Tibial nerve (tissue), 4 donors: ENCODE results near the gene EID3. TPM values are rescaled to one million over a fixed set of nuclear protein-coding genes. Genes with fewer than 3 reads are reported as not detected.

Source experiments
- DNase-seq, 2 donors: peaks; one replicate each; pipeline ENCODE4 v3.0.0-alpha.2; 2019; ENCODE audit warnings: low spot score in 2 of 2
- H3K27ac ChIP-seq, 4 donors: fragments of 200-600 bp; sonication (generic) in 3 of 4; one replicate each; pipeline ENCODE4 v1.5.1; 2017 to 2019; ENCODE audit warnings: mild to moderate bottlenecking in 1 of 4
- H3K27me3 ChIP-seq, 2 donors: fragments of 200-600 bp; sonication (generic) in 1 of 2; one replicate each; pipeline versions ENCODE4 v1.5.1 to v1.6.0; 2017 to 2019
- H3K36me3 ChIP-seq, 3 donors: fragments of 200-600 bp; sonication (generic); one replicate each; pipeline ENCODE4 v1.5.1; 2018 to 2019
- H3K4me1 ChIP-seq, 4 donors: fragments of 200-600 bp; sonication (generic) in 3 of 4; one replicate each; pipeline ENCODE4 v1.5.1; 2017 to 2019
- H3K4me3 ChIP-seq, 4 donors: fragments of 200-600 bp; sonication (generic) in 3 of 4; one replicate each; pipeline ENCODE4 v1.5.1; 2017 to 2019; ENCODE audit warnings: mild to moderate bottlenecking in 1 of 4, moderate library complexity in 1 of 4
- H3K9me3 ChIP-seq, 4 donors: fragments of 200-600 bp; sonication (generic) in 3 of 4; one replicate each; pipeline ENCODE4 v1.5.1; 2017 to 2019
- EP300 ChIP-seq, 2 donors: sonication (generic); formaldehyde crosslinking; IDR thresholded peaks; one replicate each; pipeline ENCODE4 v1.6.1; 2017; ENCODE audit warnings: antibody characterized with exemption in 2 of 2, mild to moderate bottlenecking in 1 of 2
- POLR2A ChIP-seq, 2 donors: fragments of 450-650 bp; IDR thresholded peaks; one replicate each; pipeline ENCODE4 v1.6.1; 2017; ENCODE audit warnings: antibody characterized with exemption in 2 of 2, mild to moderate bottlenecking in 2 of 2, moderate library complexity in 2 of 2
- WGBS, 2 donors: methylation state at CpG; one replicate each; pipeline ENCODE4 v1.1.5; 2018; 5-methylcytosine and 5-hydroxymethylcytosine counted together
- total RNA-seq, 4 donors: library from RNA; depleted of rRNA; stranded (reverse); fragments of >200 nt; gene quantifications; one replicate each; pipeline ENCODE4 v1.1.0, GENCODE V29; 2016
- TF ChIP-seq, protein P1 (sequence below), 5 experiments: fragments of 200-600 bp in 3 of 5; fragments of 450-650 bp in 2 of 5; sonication (generic) in 3 of 5; IDR thresholded peaks; one replicate each; pipeline ENCODE4 v1.5.1; 2016 to 2019; ENCODE audit warnings: antibody characterized with exemption in 5 of 5, mild to moderate bottlenecking in 3 of 5, moderate library complexity in 2 of 5

EID3 gene
- total RNA-seq, 4 donors from 2014 or later = 9.6 to 13.2 (median 10.0) TPM

DNA sequence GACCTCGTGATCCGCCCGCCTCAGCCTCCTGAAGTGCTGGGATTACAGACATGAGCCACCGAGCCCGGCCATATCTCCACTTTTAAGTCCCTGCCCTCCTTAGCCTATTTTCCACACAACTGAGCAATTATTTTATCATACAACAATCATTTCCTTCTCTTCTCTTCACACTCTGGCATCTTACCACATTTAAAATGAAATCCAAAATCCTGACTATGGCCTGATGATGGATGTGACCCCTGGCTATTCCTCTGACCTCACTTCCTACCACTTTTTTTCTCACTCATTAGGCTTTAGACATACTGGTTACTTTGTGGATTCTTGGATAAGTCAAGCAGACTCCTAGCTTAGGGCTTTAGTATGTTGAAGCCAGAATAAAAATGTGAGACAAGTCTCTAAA is 21.9 kb upstream of the EID3 start:
- no peak overlapping the region for H3K27ac ChIP-seq

DNA sequence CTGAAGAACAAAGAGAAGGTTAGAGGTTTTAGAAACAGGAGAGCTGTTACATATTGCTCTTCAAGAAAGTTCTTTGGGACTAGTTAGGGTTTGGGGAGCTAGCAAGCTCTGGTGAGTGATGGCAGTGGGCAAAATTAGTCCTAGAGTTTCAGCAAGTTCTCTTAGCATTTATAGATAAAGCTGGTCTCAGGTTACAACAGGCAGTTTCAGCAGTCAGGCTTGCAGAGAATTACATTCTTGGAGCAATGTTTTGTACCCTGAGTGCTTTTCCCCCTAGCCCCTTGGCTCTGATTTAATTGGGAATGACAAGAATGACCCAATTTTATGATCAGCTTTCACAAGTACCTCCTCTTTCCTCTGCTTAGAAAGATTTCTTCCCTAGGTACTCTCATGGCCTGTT is 21.4 kb upstream of the EID3 start:
- Histone ChIP-seq H3K4me1 (peaks cover 0 to 13% (median 11%) of the 10 kb centered on the region in 4 donors), H3K27me3 (no peaks in the 10 kb centered on the region), H3K4me3 (no peak overlapping the region), H3K36me3 (no peaks in the 10 kb centered on the region), H3K9me3 (no peaks in the 10 kb centered on the region), H3K27ac (no peak overlapping the region)
- TF ChIP-seq POLR2A (IDR thresholded peaks at IDR 0.05) (no peak), EP300 (IDR thresholded peaks at IDR 0.05) (no peak)
- TF ChIP-seq, protein P1, sequence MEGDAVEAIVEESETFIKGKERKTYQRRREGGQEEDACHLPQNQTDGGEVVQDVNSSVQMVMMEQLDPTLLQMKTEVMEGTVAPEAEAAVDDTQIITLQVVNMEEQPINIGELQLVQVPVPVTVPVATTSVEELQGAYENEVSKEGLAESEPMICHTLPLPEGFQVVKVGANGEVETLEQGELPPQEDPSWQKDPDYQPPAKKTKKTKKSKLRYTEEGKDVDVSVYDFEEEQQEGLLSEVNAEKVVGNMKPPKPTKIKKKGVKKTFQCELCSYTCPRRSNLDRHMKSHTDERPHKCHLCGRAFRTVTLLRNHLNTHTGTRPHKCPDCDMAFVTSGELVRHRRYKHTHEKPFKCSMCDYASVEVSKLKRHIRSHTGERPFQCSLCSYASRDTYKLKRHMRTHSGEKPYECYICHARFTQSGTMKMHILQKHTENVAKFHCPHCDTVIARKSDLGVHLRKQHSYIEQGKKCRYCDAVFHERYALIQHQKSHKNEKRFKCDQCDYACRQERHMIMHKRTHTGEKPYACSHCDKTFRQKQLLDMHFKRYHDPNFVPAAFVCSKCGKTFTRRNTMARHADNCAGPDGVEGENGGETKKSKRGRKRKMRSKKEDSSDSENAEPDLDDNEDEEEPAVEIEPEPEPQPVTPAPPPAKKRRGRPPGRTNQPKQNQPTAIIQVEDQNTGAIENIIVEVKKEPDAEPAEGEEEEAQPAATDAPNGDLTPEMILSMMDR (IDR thresholded peaks at IDR 0.05) = no peak
- no peak for DNase-seq

More for the DNA sequence above, 21.9 kb upstream of the EID3 start:
- TF ChIP-seq, protein P1 (IDR thresholded peaks at IDR 0.05) = no peak
- TF ChIP-seq POLR2A (IDR thresholded peaks at IDR 0.05) = no peak
- TF ChIP-seq EP300 (IDR thresholded peaks at IDR 0.05) = no peak
- Histone ChIP-seq H3K4me3 (no peak overlapping the region), H3K27me3 (no peaks in the 10 kb centered on the region), H3K9me3 (no peaks in the 10 kb centered on the region), H3K36me3 (no peaks in the 10 kb centered on the region), H3K4me1 (peaks cover 0 to 13% (median 11%) of the 10 kb centered on the region in 4 donors)
- DNase-seq = no peak
- WGBS, 2 donors = 88% methylated on average over 5 of the region's 5 CpGs

DNA sequence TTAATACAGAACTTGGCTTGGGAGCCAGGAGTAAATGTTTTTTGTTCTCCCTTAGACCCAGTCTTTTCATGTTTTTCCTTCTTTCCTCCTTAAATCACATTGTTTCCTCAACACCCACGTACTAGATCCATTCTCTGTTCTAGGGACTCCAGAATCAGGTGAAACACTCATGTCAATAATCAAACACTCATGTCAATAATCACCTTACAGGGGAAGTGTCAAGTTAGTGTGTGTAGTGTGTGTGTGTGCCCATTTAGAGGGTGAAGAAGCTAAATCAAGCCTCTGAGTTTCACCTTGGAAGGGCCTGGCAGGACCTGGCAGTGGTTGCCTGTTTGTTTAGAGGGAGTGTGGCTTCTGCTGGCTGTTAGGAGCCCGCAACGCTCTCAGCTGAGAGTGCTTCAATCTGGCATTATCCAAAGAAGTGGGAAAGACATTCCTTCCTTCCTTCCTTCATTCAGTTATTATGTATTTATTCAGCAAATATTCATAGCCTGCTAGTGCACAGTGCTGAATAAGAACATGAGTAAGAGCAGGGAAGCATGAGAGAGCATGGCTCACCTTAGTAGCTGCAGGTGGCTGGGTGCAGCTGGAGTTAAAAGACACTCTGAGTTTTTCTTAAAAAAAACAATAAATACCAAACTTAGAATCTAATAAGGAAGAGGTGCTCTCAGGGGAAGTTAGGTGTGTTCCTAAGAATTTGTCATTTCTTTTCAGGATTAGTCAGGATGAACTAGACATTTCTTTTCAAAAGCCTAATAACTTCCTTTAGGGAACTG is 17.6 kb upstream of the EID3 start:
- Histone ChIP-seq H3K36me3 (peaks cover 0 to 2% (median 0%) of the 10 kb centered on the region in 3 donors), H3K4me3 (peak overlapping the region in 3 of 4 donors; percentile 72 to 84 (median 74)), H3K27me3 (no peaks in the 10 kb centered on the region), H3K27ac (peak overlapping the region; percentile 49 to 93 (median 92)), H3K4me1 (peaks cover 0 to 26% (median 21%) of the 10 kb centered on the region in 4 donors), H3K9me3 (no peaks in the 10 kb centered on the region)
- WGBS, 2 donors = 66 to 74% methylated on average over 3 of the region's 3 CpGs
- no peak for DNase-seq
- TF ChIP-seq POLR2A (IDR thresholded peaks at IDR 0.05) = no peak
- TF ChIP-seq, protein P1 (IDR thresholded peaks at IDR 0.05) = no peak
- no peak for TF ChIP-seq EP300 (IDR thresholded peaks at IDR 0.05)

DNA sequence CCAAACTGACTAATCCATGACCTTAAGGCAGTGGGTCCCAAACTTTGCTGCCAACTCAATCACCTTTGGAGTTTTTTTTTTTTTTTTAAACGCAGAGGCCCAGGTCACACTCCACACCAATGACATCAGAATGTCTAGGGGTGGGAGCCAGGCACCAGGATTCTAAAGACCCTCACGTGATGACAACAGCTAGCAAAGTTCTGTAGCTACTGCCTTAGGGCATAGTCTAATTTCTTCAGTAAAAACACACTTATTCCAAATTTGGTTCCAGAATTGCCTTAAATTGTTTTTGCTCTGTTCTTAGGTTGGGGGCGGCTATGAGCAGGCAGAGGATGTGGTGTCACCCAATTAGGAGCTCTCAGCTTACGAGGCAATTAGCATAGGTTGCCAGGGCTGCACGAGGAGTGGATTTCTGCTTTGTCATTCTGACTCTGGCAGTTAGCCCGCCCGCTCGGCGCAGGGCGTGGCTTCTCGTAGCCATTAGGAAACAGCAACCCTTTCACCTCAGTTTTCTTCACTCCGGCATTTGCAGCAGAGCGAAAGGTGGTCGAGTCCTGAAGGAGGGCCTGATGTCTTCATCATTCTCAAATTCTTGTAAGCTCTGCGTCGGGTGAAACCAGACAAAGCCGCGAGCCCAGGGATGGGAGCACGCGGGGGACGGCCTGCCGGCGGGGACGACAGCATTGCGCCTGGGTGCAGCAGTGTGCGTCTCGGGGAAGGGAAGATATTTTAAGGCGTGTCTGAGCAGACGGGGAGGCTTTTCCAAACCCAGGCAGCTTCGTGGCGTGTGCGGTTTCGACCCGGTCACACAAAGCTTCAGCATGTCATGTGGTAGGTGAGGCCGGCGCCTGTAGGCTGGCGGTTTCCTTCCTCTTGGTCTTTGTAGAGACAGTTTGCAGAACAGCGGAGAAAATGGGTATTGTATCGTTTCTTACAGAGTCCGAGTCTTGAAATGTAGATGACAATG is 16.7 kb upstream of the EID3 start:
- peak overlapping the region; percentile 72 to 84 (median 76) for H3K4me3 ChIP-seq
- 0% methylated on average over 36 to 40 of the region's 40 CpGs for WGBS, 2 donors
- H3K36me3 ChIP-seq = peaks cover 0 to 10% (median 1%) of the 10 kb centered on the region in 3 donors
- H3K9me3 ChIP-seq = no peaks in the 10 kb centered on the region
- TF ChIP-seq, protein P1 (IDR thresholded peaks at IDR 0.05) = peak in 1 of 5 experiments; percentile 33
- TF ChIP-seq EP300 (IDR thresholded peaks at IDR 0.05) (peak in 1 of 2 donors; percentile 94), POLR2A (IDR thresholded peaks at IDR 0.05) (peak in 1 of 2 donors; percentile 69)
- H3K27ac ChIP-seq = peak overlapping the region; percentile 49 to 93 (median 92)
- H3K4me1 ChIP-seq = peaks cover 0 to 29% (median 21%) of the 10 kb centered on the region in 4 donors
- H3K27me3 ChIP-seq = no peaks in the 10 kb centered on the region
- peak; percentile 91 to 95 for DNase-seq
